ENCODE data around the gene MTA3. TPM values are rescaled to one million over a fixed set of nuclear protein-coding genes. Genes with fewer than 3 reads are reported as not detected.
"Not testable (repeated sequence)": the region's sequence is repeated elsewhere in the genome, so short reads cannot be mapped to it uniquely, and the experiment has no call there.

The MTA3 gene
- total RNA-seq, 1 donor from 2014 or later, result 105 TPM

DNA sequence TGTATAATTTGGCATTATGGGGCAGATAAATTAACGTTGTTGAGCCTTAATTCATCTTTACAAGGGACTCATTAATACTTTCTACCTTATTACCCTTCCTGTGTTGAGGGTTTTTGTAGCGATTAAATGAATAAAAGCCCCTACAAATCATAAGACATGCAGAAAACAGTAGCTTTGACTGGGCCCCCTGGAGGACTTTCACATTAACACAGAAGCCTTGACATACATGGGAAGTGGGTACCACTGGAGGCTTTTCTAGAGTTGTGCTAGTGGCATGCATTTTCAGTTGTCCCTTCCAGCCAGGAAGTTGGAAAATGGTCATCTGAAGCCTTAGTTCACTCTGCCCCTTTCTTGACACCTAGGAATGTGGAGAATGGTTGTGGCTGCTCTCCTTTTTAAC lies 30.2 kb downstream of the MTA3 start:
- Mint-ChIP-seq H3K27me3 (ENCODE audit: unreplicated experiment) (no peaks in the 10 kb centered on the region), H3K27ac (ENCODE audit: unreplicated experiment) (no peak overlapping the region), H3K4me3 (ENCODE audit: unreplicated experiment) (no peak overlapping the region), H3K36me3 (ENCODE audit: low read depth, unreplicated experiment) (peaks cover 4% of the 10 kb centered on the region), H3K9me3 (ENCODE audit: unreplicated experiment) (no peaks in the 10 kb centered on the region), H3K4me1 (ENCODE audit: unreplicated experiment) (peaks cover 6% of the 10 kb centered on the region)
- DNase-seq (ENCODE audit: low spot score), result no peak
- TF ChIP-seq, protein P1, sequence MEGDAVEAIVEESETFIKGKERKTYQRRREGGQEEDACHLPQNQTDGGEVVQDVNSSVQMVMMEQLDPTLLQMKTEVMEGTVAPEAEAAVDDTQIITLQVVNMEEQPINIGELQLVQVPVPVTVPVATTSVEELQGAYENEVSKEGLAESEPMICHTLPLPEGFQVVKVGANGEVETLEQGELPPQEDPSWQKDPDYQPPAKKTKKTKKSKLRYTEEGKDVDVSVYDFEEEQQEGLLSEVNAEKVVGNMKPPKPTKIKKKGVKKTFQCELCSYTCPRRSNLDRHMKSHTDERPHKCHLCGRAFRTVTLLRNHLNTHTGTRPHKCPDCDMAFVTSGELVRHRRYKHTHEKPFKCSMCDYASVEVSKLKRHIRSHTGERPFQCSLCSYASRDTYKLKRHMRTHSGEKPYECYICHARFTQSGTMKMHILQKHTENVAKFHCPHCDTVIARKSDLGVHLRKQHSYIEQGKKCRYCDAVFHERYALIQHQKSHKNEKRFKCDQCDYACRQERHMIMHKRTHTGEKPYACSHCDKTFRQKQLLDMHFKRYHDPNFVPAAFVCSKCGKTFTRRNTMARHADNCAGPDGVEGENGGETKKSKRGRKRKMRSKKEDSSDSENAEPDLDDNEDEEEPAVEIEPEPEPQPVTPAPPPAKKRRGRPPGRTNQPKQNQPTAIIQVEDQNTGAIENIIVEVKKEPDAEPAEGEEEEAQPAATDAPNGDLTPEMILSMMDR (IDR thresholded peaks at IDR 0.05; ENCODE audit: unreplicated experiment), result no peak

GRCh38 chr2:42601076-42601475 lies 32.6 kb downstream of the MTA3 start:
- Mint-ChIP-seq H3K4me1 (ENCODE audit: unreplicated experiment) (peaks cover 6% of the 10 kb centered on the region), H3K4me3 (ENCODE audit: unreplicated experiment) (no peak overlapping the region), H3K27me3 (ENCODE audit: unreplicated experiment) (peaks cover 1% of the 10 kb centered on the region), H3K27ac (ENCODE audit: unreplicated experiment) (no peak overlapping the region), H3K9me3 (ENCODE audit: unreplicated experiment) (no peaks in the 10 kb centered on the region), H3K36me3 (ENCODE audit: low read depth, unreplicated experiment) (peaks cover 9% of the 10 kb centered on the region)
- no peak for DNase-seq (ENCODE audit: low spot score)
- TF ChIP-seq, protein P1 (IDR thresholded peaks at IDR 0.05; ENCODE audit: unreplicated experiment), result no peak

- Mint-ChIP-seq H3K9me3 (ENCODE audit: unreplicated experiment) (no peaks in the 10 kb centered on the region), H3K27me3 (ENCODE audit: unreplicated experiment) (peaks cover 2% of the 10 kb centered on the region), H3K4me3 (ENCODE audit: unreplicated experiment) (no peak overlapping the region), H3K4me1 (ENCODE audit: unreplicated experiment) (peaks cover 6% of the 10 kb centered on the region), H3K36me3 (ENCODE audit: low read depth, unreplicated experiment) (peaks cover 14% of the 10 kb centered on the region), H3K27ac (ENCODE audit: unreplicated experiment) (no peak overlapping the region)
- TF ChIP-seq, protein P1 (IDR thresholded peaks at IDR 0.05; ENCODE audit: unreplicated experiment), result no peak
- DNase-seq (ENCODE audit: low spot score), result no peak
Observed at GRCh38 chr2:42602218-42602875, 33.9 kb downstream of the MTA3 start.

DNA sequence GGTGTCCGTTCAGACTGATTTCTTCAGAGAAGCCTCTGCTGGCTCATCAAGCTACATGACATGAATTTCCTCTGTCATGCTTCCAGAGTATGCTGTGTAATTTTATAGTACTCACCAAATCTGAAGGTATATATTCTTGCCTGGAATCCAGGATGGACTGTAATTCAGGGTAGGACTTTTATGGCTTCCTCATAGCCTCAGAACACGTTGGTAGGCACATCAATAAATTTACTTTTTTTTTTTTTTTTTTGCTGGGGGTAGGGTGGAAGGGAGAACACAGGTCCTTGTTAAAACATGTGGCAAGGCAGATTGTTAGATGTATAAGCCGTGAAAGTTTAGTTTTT lies 34.4 kb downstream of the MTA3 start:
- H3K4me1 Mint-ChIP-seq (ENCODE audit: unreplicated experiment), result peaks cover 6% of the 10 kb centered on the region
- H3K9me3 Mint-ChIP-seq (ENCODE audit: unreplicated experiment), result no peaks in the 10 kb centered on the region
- no peak overlapping the region for H3K4me3 Mint-ChIP-seq (ENCODE audit: unreplicated experiment)
- DNase-seq (ENCODE audit: low spot score), result no peak
- H3K27me3 Mint-ChIP-seq (ENCODE audit: unreplicated experiment), result peaks cover 4% of the 10 kb centered on the region
- H3K36me3 Mint-ChIP-seq (ENCODE audit: low read depth, unreplicated experiment), result peaks cover 17% of the 10 kb centered on the region
- TF ChIP-seq, protein P1 (IDR thresholded peaks at IDR 0.05; ENCODE audit: unreplicated experiment), result no peak
- no peak overlapping the region for H3K27ac Mint-ChIP-seq (ENCODE audit: unreplicated experiment)

DNA sequence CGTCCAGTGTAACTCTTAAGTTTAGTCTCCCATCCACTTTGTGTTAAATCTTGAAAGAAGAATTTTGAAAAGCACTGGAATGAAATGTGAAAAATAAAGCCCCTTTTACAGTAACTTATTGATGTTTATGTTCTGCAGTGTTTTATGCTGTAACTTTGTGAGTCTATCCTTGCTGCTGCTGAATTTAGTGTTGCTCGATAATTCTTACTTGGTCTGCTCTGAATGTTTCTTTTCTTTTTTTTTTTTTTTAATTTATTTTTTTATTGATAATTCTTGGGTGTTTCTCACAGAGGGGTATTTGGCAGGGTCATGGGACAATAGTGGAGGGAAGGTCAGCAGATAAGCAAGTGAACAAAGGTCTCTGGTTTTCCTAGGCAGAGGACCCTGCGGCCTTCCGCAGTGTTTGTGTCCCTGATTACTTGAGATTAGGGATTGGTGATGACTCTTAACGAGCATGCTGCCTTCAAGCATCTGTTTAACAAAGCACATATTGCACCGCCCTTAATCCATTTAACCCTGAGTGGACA lies 36.0 kb downstream of the MTA3 start:
- H3K27ac Mint-ChIP-seq (ENCODE audit: unreplicated experiment); DNase-seq (ENCODE audit: low spot score); H3K4me1 Mint-ChIP-seq (ENCODE audit: unreplicated experiment); H3K27me3 Mint-ChIP-seq (ENCODE audit: unreplicated experiment); H3K4me3 Mint-ChIP-seq (ENCODE audit: unreplicated experiment); H3K9me3 Mint-ChIP-seq (ENCODE audit: unreplicated experiment): not testable (repeated sequence)
- peaks cover 17% of the 10 kb centered on the region for H3K36me3 Mint-ChIP-seq (ENCODE audit: low read depth, unreplicated experiment)

DNA sequence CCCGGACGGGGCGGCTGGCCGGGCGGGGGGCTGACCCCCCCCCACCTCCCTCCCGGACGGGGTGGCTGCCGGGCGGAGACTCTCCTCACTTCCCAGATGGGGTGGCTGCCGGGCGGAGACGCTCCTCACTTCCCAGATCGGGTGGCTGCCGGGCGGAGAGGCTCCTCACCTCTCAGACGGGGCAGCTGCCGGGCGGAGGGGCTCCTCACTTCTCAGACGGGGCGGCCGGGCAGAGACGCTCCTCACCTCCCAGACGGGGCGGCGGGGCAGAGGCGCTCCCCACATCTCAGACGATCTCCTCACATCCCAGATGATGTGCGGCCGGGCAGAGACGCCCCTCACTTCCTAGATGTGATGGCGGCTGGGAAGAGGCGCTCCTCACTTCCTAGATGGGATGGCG lies 37.7 kb downstream of the MTA3 start:
- not testable (repeated sequence) for H3K27me3 Mint-ChIP-seq (ENCODE audit: unreplicated experiment); H3K4me1 Mint-ChIP-seq (ENCODE audit: unreplicated experiment); H3K9me3 Mint-ChIP-seq (ENCODE audit: unreplicated experiment); H3K27ac Mint-ChIP-seq (ENCODE audit: unreplicated experiment); DNase-seq (ENCODE audit: low spot score); H3K4me3 Mint-ChIP-seq (ENCODE audit: unreplicated experiment)
- H3K36me3 Mint-ChIP-seq (ENCODE audit: low read depth, unreplicated experiment), result peaks cover 24% of the 10 kb centered on the region
